GM19099 (cell line): ENCODE measurements around the gene COL16A1.

Experiments used
- POLR2A ChIP-seq: IDR thresholded peaks from 3 replicates; pipeline ENCODE4 v1.6.1; 2011; ENCODE audit warnings: low read depth; ENCODE audit not compliant: insufficient read length; ENCODE audit errors: extremely low read depth

COL16A1 gene

DNA sequence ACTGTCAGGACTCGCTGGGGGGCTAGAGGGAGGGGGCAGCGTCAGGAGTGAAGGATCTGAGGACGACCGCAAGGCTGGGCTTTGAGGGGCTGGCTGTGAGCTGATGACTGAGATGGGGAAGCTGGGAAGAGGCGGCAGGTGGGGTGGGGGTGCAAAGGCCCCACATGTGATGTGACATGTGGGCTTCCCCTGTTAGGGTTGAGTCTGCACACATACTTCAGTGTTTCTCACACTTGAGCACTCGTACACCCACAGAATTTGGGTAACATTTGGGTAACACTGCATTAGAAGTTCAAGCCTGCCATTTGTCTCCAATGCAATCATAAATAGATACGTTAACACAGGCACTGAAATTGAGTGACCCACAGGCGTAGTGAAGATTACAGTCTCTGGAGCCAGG is 16.2 kb downstream of the COL16A1 start:
- no peak for TF ChIP-seq POLR2A

GRCh38 chr1:31685795-31686194 is 18.0 kb downstream of the COL16A1 start:
- no peak for TF ChIP-seq POLR2A

DNA sequence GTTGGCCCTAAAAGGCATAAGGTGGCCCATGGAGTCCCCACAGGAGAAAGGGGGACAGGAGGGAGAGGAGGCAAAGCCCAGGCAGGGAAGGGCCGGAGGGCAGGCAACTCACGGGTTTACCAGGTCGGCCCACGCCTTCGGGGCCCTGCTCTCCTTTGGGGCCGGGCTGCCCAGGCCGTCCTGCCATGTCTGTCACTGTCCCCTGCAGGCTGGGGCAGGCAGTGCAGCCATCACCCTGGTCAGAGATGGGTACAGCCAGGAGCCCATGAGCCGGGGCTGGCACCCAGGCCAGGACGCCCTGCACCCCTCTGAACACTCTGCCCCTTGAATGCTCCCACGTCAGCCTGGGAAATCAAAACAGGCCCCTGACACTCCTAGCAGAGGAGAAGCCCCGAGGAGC is 19.8 kb downstream of the COL16A1 start:
- no peak for TF ChIP-seq POLR2A

DNA sequence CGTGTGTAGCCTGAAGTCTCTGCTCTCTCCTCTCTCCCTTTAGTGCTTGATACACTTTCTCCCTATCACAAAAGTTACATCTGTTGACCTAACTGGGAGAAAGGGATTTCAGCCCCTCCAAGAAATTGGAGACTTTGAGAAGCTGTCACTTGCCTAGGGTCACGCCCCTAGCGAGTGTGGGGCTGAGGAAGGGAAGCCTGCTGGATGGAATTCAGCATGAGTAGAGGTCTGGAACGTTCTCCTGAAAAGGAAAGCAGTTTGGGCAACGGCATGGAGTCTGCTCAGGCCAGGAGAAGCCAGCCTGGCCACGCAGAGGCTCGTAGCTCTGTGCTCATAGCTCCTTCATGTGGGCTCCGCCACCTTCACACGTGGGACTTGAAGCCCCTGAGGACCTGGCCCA is 22.4 kb downstream of the COL16A1 start:
- TF ChIP-seq POLR2A: no peak

GRCh38 chr1:31679676-31680230 is 24.1 kb downstream of the COL16A1 start:
- no peak for TF ChIP-seq POLR2A

GRCh38 chr1:31679091-31679490 is 24.7 kb downstream of the COL16A1 start:
- no peak for TF ChIP-seq POLR2A

GRCh38 chr1:31678681-31679080 is 25.1 kb downstream of the COL16A1 start:
- TF ChIP-seq POLR2A: no peak

- no peak for TF ChIP-seq POLR2A
These were observed 25.9 kb downstream of the COL16A1 start for GRCh38 chr1:31677949-31678348.

GRCh38 chr1:31677401-31677800 is 26.4 kb downstream of the COL16A1 start:
- no peak for TF ChIP-seq POLR2A

GRCh38 chr1:31675756-31676155 is 28.1 kb downstream of the COL16A1 start:
- no peak for TF ChIP-seq POLR2A

- TF ChIP-seq POLR2A: no peak
These were observed 28.7 kb downstream of the COL16A1 start for GRCh38 chr1:31675161-31675560.

DNA sequence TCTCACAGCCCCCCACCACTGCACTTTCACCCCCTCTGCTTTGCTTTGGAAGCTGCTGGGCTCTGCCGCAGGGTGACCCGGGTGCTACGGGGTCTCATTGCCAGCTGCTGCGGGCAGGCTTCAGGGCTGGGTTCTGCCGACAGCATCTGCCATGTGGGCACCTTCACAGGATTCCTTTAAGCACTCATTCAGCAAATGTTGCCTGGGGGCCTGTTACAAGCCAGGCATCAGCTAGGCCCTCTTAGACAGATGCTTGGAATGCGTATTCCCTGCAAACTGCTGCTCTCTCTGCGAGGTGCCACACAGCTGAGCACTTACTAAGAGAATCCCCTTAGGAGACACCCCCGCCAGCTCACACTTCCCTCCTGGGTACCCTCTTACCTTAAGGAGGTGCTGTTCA is 29.2 kb downstream of the COL16A1 start:
- no peak for TF ChIP-seq POLR2A

DNA sequence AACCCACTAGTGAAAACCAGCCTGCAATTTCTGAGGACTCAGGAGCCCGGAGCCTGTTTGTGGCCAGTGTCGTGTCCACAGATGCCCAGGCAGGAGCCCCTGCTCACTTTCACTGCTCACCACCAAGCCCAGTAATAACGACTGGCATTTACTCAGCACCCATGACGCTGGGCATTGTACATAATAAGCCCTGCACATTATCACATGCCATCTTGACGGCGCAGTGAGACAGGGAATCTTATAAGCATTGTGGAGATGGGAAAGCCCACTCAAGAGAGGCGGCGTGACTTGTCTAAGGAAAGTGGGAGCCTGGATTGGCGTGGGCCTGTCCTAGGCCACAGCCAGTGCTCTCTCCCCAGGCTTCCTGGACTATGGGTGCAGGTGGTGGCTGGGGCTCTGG is 30.4 kb downstream of the COL16A1 start:
- TF ChIP-seq POLR2A: no peak

DNA sequence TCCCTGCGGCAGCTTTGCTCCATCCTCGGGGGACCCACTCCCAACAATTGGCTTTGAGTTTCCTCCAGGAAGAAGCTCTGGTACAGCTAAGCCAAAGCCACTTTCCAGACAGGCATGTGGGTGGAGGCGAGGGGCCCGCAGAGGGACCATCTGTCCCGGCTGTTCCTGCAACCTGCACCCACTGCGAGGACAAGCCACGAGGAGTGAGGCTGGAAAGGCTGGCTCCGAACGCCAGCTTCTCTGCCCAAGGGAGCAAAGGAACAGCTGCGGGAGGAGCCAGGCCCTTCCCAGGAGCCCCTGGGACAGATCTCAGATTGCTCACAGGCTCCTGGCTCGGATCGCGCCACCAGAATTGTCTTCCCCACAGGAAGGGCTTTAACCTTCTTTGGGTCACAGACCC is 30.8 kb downstream of the COL16A1 start:
- no peak for TF ChIP-seq POLR2A

GRCh38 chr1:31671561-31672201 is 32.1 kb downstream of the COL16A1 start:
- no peak for TF ChIP-seq POLR2A

- TF ChIP-seq POLR2A: no peak
These were observed 32.7 kb downstream of the COL16A1 start for GRCh38 chr1:31671147-31671546.

GRCh38 chr1:31670593-31670964 is 33.2 kb downstream of the COL16A1 start:
- TF ChIP-seq POLR2A: no peak

- no peak for TF ChIP-seq POLR2A
These were observed 33.8 kb downstream of the COL16A1 start for GRCh38 chr1:31669786-31670592.
